Fibroblast of lung (primary cell): ENCODE data around the gene RERE.

Experiments
- CTCF ChIP-seq, 2 donors: IDR thresholded peaks in 1 of 2; conservative IDR thresholded peaks in 1 of 2; 1 replicate in 1 of 2; 2 replicates in 1 of 2; pipeline ENCODE4 v1.5.1; 2011 to 2012; ENCODE audit warnings: low read length in 2 of 2, control low read depth in 1 of 2, inconsistent platforms in 1 of 2, low read depth in 1 of 2, mild to moderate bottlenecking in 1 of 2
- EZH2 ChIP-seq: IDR thresholded peaks from 2 replicates; pipeline ENCODE4 v1.5.1; 2012; ENCODE audit warnings: low read length, control low read depth, mild to moderate bottlenecking; ENCODE audit errors: missing control alignments

- TF ChIP-seq EZH2 (no peak), CTCF (conservative IDR thresholded peaks at IDR 0.05 in 1 of 2, IDR thresholded peaks at IDR 0.05 in 1 of 2; ENCODE audit: low read depth in 1 of 2, low read length in 2 of 2) (no peak)
Measured at GRCh38 chr1:8460784-8461183, 356.7 kb downstream of the RERE start.
